ENCODE results near the gene ACBD4.

ACBD4 gene

DNA sequence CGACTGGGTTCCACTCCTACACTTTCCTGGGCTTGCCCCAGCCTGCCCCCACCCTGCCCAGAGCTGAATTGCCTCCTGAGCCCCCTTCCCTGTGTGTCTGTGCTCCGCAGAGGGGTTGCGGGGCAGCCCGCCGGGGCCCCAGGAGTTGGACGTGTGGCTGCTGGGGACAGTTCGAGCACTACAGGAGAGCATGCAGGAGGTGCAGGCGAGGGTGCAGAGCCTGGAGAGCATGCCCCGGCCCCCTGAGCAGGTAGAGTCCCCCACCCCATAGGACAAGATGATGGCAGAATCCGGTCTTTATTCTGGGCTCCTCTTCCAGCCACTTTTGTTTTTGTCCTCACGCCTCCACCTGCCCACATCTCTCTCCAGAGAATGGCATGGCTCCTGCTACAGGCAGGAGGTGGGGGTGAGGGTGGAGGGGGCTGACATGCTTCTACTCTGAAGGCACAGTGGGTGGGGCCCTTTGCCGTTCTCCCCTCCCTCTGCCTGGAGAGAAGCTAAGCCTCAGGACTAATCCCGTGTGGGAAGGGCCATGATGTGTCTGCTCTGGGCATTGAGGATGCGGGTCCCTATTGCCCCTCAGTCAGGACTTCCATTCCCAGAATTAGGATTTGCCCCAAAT lies 3.5 kb downstream of the ACBD4 start:
- peak; percentile 38 for DNase-seq

DNA sequence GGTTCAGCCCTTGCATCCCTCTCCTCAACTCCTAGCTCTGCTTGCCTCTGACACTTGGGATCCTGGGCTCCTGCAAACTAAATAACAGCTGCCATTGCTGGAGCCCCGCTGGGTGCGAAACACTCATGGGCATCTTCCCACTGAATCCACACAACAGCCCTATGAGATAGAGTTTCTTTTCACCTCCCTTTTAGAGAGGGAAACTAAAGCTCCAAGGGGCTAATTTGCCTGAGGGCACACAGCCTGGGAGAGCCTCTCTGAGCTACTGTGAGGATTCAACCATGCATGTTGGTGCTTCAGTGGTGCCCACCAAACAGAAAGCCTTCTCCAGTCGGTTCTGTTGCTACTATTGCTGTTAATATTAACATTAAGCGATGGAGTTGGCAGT lies 4.0 kb downstream of the ACBD4 start:
- DNase-seq = peak; percentile 38

DNA sequence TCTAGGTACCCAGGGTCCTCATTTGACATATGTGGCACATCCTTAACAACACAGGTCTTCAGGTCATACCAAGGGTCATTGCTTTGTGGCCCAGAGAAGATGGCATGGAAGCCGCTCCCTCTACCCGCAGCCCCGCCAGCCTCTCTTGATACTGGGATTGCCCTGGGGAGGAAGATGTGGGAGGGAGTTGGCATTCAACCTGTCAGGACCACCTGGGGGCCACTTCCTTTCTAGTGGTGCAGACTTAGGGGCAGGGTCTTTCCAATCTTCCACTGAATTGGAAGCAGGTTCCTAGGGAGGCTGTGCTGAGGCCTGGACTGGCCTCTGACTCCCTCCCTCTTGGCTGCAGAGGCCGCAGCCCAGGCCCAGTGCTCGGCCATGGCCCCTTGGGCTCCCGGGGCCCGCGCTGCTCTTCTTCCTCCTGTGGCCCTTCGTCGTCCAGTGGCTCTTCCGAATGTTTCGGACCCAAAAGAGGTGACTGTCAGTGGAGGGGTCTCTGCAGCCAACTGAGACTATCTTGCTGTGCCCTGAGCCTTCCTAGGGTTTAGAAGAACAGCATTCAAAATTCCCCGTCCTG lies 7.7 kb downstream of the ACBD4 start:
- DNase-seq = no peak

DNA sequence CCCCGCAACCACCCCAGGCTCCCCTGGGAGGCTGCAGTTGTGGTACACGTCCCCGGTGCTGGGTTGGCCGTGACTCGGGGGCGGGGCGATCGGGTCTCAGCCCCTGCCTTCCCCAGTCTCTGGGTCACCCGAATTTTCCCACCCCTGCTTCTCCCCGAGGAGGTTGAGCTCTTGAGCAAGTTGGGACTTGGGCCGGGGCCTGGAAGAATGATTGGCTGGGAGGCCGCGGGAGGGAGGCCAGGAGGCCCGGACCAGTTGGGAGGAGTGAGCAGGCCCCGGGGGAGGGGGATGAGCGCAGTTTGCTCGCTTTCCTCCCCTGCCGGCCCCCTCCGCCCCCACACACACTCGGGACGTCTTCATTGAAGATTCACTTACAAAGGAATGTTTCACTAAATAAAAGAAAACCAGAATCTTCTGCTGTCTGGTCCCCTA lies 8.3 kb downstream of the ACBD4 start:
- DNase-seq = no peak

DNA sequence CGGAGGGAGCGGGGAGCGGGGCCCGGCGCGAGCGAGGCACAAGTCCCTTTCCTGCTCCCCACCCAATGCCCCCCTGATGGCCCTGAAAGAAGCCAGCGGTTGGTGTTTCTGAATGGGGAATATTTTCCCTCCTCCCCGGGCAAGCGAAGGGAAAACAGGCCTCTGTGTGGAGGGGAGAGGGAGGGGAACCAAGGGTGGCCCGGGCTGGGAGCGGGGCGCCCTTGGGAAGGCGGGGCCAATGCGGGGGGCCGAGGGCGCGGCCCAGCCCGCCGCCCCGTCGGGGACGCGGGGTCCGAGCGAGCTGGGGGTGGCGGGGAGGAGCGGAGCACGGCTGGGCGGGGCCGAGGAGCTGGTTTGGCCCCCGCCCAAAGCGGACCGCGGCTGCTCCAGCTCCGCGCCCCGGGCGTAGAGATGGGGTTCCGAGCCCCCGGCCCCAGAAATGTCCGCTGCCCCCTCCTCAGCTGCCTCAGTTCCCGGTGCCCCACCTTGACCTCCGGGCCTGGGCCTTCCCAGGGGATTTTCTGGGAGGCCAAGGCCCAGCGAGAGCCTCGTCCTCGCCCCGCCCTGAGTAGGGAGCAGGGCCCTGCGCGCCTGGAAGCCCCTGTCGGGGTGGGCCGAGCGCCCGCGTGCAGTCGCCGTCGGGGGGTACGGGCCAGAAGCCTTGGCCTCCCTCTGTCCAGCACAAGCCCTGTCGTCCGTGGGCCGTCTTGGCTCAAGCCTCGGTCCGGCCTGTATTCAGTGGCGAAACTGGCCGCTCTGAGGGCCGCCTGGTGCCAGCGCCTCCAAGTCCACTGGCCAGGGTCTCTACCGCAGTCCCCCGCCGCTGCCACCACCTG lies 8.9 kb downstream of the ACBD4 start:
- no peak for DNase-seq

DNA sequence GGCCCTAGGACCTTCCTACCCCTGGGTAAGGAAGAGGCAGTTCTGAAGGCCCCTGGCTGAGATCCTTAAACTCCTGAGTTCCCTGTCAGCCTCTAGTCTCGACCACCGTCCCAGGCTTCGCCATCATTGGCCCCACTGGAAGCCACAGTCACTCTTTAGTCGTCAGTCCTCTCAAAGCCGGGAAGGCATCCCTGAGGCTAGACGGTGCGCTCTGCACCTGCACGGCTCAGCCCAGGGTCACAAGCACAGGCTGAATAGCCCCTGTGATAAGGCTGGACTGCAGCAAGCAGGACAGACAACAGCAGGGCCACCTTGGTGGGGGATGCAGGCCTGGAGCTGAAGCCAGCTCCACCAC lies 9.5 kb downstream of the ACBD4 start:
- no peak for DNase-seq

DNA sequence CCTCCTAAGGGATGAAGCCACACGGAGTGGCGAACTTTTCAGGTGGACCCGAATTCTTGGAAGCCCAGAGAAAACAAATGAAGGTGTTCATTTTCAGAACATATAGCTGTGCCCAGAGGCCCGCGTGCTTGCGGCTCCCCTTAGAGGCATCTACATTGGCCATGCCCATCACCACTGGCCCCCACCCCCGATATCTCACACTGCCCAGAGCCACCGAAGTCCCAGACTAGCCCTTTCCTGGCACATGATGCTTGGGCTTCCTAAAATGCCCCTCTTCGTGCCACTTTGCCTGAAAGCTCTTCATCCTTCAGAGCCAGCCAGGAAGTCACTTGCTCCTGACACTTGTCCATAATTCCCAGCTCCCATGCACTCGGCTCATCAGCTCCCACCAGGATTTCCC lies 10.7 kb downstream of the ACBD4 start:
- DNase-seq = no peak

DNA sequence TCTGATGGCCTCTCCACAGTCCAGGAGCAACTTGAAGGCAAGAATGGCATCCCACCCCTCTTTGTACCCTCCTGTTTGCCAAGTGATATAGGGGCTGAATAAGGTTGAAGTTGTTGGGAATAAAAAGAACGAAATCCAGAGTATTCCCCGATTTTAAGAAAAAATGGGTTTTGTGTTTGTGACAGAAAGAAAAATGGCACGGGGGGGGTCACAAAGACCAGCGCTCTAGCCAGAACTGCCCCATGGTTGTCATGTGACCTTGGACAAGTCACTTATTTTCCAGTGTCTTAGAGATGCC lies 11.1 kb downstream of the ACBD4 start:
- no peak for DNase-seq

DNA sequence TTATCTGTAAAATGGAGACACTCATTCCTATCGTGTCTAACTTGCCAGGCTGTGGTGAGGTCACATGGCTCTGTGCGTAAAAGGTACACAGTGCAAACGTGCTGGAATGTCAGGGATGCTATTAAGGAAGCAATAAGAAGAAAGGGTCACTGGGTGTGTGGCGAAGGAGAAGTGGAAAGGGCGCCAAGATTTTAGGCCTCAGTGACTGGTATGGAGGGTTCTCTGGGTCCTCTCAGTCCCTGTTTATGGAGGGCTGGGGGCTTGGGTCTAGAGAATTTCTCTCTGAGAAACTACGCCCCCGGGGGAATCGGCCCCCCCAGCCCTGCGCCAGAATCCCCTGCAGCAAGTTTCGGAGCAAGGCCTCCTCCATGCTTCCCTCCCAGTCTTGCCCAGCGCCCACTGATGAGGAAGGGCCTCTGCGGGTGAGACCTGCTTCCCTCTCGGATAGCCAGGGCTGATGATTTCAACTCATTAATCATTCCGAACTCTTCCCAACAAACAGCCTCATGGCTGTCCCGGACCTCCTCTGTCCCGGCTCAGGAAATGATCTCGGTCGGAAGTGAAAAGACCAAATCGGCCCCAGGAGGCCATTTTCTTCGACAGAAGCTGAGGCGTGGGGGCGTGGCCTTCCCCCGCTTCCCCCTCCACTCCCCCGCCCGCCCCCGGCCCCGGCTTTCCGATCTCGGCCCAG lies 11.5 kb downstream of the ACBD4 start:
- peak; percentile 85 for DNase-seq

DNA sequence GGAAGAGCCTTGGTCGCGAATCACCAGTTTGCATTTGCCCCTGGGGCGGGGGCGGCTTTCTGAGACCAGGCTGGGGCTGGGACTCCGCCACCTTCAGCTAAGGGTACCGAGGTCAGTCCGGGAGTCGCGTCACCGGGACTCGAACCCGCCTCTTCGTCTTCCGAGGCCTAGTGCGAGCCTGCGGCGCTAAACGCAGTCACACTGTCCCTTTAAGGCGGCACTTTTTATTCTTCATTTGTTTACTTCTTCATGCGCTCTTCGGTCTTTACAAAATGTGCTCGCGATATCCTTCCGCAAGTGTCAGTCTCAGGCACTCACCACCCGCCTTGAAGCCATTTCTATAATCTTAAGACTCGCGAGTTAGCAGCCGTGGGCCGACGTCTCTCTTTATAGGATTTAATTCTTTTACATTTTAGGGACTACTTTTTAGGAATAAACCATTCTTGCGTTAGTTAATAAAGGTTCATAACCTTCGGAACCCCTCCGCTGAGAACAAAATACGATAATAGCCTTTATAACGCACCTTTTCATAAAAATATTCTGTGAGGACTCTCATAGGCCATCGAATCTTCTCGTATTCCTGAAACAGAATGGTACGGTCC lies 12.2 kb downstream of the ACBD4 start:
- peak; percentile 91 for DNase-seq

DNA sequence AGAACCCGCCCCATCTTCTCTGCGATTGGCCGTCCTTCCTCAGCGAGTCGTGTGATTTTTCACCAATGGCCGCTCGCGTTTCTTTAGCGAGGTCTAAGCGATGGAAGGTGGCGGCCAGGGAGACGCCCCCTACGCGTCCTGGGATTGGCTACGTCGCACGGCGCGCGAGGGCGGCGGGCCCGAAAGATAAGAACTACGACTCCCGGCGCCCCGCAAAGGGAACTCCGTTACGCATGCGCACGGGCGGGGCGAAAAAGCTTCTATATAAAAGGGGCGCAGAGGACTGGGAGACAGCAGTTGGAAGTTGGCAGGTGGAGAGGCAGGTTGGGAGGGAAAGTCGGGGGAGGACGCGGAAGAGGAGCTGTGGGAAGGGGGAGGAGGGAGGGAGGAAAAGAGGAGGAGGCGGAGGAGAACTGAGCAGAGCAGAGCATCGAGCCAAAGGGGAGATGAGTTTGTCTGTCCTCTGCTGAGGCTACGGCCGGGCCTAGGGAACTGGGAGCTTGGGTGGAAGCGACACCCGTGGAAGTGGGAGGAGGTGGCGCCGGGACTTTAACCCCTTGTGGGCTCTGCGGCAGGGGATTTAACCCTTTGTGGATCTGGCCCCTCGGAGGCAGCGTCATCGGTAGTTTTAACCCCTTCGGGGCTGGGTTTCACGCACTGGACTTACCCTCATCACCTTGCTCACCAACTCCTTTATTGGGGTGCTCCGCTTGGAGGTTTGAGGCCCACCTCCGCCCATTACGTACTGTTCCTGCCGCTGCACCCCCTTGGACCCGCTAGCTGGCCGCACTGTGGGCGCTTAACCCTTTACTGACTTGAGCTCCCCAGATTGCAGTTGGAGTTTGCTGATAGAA lies 12.9 kb downstream of the ACBD4 start, which contains the start of gene HEXIM1:
TSS of gene HEXIM1 (plus strand) at position 293 of the 854 bp plus-strand sequence. CDS start 716 bp downstream, outside the sequence.
- DNase-seq = peak; percentile 100

DNA sequence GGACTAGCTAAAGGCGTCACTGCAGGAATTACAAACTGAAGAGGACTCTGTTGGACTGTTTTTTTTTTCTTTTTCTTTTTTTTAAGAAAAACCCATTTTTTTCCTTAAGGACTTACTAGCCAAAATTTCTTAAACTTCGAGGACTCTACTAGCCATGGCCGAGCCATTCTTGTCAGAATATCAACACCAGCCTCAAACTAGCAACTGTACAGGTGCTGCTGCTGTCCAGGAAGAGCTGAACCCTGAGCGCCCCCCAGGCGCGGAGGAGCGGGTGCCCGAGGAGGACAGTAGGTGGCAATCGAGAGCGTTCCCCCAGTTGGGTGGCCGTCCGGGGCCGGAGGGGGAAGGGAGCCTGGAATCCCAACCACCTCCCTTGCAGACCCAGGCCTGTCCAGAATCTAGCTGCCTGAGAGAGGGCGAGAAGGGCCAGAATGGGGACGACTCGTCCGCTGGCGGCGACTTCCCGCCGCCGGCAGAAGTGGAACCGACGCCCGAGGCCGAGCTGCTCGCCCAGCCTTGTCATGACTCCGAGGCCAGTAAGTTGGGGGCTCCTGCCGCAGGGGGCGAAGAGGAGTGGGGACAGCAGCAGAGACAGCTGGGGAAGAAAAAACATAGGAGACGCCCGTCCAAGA lies 13.7 kb downstream of the ACBD4 start:
- DNase-seq = peak; percentile 78

DNA sequence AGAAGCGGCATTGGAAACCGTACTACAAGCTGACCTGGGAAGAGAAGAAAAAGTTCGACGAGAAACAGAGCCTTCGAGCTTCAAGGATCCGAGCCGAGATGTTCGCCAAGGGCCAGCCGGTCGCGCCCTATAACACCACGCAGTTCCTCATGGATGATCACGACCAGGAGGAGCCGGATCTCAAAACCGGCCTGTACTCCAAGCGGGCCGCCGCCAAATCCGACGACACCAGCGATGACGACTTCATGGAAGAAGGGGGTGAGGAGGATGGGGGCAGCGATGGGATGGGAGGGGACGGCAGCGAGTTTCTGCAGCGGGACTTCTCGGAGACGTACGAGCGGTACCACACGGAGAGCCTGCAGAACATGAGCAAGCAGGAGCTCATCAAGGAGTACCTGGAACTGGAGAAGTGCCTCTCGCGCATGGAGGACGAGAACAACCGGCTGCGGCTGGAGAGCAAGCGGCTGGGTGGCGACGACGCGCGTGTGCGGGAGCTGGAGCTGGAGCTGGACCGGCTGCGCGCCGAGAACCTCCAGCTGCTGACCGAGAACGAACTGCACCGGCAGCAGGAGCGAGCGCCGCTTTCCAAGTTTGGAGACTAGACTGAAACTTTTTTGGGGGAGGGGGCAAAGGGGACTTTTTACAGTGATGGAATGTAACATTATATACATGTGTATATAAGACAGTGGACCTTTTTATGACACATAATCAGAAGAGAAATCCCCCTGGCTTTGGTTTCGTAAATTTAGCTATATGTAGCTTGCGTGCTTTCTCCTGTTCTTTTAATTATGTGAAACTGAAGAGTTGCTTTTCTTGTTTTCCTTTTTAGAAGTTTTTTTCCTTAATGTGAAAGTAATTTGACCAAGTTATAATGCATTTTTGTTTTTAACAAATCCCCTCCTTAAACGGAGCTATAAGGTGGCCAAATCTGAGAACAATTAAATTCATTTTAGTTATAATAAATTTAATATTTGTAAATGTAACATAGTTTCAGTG lies 14.5 kb downstream of the ACBD4 start:
- peak; percentile 56 for DNase-seq

DNA sequence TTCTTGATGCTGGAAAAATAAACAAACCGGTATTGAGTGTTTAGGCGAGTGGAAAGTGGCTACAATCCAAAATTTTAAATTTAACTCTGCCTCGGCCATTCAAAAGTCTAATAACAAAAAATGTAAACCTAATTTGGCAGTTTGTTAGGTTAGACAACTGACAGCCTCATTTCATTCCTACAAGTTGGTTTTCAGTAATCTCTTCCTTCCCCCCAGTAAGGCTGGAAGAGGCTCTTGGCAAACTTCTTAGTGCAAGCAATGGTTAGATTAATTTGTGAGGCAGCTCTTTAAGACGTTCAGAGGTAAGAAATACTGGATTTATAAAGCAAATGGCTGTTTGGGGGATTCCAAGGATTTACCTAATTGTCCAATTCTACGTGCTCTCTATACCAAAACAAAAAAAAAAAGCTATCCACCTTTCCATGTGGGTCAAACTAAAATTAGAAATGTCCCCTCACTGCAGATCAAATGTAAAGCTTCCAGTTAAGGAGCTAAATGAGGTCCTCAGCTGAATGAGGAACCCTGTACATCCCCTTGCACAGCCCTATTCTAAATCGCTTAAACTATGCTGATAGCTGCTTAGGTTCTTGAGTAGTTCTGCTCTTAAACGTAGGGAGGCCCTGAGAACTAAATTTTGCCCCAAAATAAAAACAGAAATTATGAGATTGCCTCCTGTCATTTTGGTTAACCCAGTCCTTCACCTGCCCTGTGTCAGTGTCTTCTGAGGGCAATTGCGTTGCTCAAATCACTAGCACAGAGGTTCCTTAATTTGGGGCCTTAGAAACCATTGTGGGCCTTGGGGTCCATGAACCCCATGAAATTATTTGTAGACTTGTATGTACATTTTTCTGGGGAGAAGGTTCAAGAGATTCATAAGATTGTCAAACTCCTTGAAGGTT lies 15.7 kb downstream of the ACBD4 start:
- DNase-seq = no peak

DNA sequence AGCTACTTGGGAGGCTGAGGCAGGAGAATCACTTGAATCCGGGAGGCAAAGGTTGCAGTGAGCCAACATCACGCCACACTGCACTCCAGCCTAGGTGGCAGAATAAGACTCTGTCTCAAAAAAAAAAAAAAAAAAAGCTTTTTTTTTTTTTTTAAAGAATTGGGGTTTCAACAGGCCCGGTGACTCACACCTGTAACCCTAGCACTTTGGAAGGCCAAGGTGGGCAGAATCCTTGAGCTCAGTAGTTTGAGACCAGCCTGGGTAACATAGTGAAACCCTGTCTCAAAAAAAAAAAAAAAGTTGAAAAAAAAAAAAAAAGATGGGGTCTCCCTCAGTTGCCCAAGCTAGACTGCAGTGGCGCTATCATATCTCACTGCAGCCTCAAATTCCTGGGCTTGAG lies 19.5 kb downstream of the ACBD4 start:
- no peak for DNase-seq

DNA sequence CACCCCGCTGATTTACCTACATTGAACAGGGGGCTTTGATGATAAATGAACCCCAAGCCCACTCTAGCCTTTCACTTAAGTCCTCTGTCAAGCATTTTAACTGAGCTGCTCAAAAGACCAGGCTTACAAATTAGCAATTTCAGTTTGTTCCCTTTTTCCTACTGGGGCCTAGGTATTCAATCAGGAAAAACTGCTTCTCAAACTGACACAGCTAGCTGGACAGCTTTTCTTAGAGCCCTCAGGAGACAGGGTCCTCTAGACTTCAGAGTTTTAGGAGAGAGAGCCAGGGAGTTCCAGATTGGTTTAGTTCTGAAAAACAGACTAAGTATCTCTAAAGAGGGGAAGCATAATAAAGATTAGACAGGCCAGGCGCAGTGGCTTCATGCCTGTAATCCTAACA lies 20.0 kb downstream of the ACBD4 start:
- DNase-seq = no peak

DNA sequence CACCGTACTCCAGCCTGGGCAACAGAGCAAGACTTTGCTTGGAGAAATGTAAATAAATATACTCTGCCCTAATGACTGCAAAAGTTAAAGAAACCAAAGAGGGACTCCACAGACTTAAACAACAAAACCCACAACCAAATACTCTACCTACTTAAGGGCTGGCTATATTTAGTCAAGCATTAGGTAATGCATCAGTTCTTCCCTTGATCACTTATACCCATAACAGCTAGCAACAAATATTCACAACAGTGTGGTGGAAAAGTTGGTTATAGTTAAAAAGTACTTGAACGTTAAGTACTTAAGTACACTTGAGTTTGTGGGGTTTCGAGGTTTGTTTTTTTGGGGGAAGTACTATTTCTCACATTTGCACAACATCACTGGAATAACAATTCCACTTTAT lies 20.8 kb downstream of the ACBD4 start:
- DNase-seq = no peak

DNA sequence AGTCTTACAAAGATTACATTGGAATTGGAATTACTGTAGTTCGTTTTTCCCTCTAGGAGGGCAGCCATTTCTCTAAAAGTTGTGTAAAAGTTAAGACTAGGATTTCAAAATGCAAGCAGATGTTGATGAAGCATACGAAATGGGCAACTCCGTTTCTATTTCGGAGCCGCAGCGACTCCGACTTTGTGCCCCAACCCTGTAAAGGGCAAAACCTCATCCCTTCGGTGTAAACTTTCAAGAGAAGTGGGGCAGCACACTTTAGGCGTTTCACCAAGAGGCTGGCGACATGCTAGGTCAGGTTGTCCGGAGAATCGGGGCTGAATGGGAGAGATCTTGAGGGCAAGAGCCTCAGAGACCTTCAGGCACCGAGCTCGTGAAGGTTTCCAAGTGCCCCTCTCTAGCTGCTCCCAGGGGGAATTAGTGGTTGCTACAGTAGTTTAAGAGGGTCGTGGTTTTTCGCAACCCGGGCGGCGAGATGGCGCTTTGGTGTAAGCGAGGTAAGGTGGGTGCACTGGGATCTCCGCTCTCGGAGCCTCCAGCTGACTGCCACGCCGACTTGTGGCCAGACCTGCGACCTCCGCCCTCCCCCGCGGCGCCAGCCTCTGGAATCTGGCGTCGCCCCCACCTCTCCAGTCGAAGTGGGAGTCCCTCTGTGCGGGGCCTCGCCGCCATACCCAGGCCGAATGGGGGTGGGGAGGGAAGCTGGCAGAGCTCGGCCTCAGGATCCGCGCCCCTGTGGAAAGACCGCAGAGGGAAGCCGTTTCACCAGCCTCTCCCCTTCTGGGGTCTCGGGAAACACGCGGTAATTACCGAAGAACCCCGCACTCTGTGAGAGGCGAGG lies 25.2 kb downstream of the ACBD4 start:
- DNase-seq = peak; percentile 53

Data from NCI-H345 (cell line).